ENCODE measurements around the gene CRY2. TPM values are rescaled to one million over a fixed set of nuclear protein-coding genes. Genes with fewer than 3 reads are reported as not detected.

Gene CRY2
- total RNA-seq, 2 donors from 2014 or later, result 14.0 to 31.4 TPM

- Mint-ChIP-seq H3K9me3 (no peaks in the 10 kb centered on the region), H3K27ac (no peak overlapping the region), H3K36me3 (peaks cover 0 to 5% of the 10 kb centered on the region in 2 donors)
- ATAC-seq (no peak), DNase-seq (ENCODE audit: low spot score in 2 of 2) (no peak)
These were observed 34.6 kb downstream of the CRY2 start for GRCh38 chr11:45881708-45882368.

- Mint-ChIP-seq H3K36me3 (peaks cover 0 to 5% of the 10 kb centered on the region in 2 donors), H3K27ac (peak overlapping the region in 1 of 2 donors; percentile 21), H3K9me3 (no peaks in the 10 kb centered on the region)
- DNase-seq (ENCODE audit: low spot score in 2 of 2), result no peak
- ATAC-seq, result no peak
These were observed 37.4 kb downstream of the CRY2 start for GRCh38 chr11:45884596-45885185.

GRCh38 chr11:45885274-45885920, 38.1 kb downstream of the CRY2 start, which contains the start of gene MAPK8IP1:
TSS of gene MAPK8IP1 (plus strand) at chr11:45885651. CDS start at chr11:45885821, 170 bp downstream.
- H3K9me3 Mint-ChIP-seq, result no peaks in the 10 kb centered on the region
- ATAC-seq (peak; percentile 74 to 85), DNase-seq (ENCODE audit: low spot score in 2 of 2) (peak in 1 of 2 donors; percentile 70)
- H3K27ac Mint-ChIP-seq, result peak within 1 kb of the TSS in 1 of 2 donors; percentile 21
- peaks cover 0 to 4% of the 10 kb centered on the region in 2 donors for H3K36me3 Mint-ChIP-seq

GRCh38 chr11:45885921-45886721, 38.8 kb downstream of the CRY2 start:
- ATAC-seq, result no peak

GRCh38 chr11:45886816-45887520, 39.7 kb downstream of the CRY2 start:
- H3K36me3 Mint-ChIP-seq, result no peaks in the 10 kb centered on the region
- peak overlapping the region in 1 of 2 donors; percentile 40 for H3K27ac Mint-ChIP-seq
- DNase-seq (ENCODE audit: low spot score in 2 of 2), result no peak
- no peaks in the 10 kb centered on the region for H3K9me3 Mint-ChIP-seq
- no peak for ATAC-seq

More at GRCh38 chr11:45885921-45886721, 38.8 kb downstream of the CRY2 start:
- Mint-ChIP-seq H3K9me3 (no peaks in the 10 kb centered on the region), H3K36me3 (no peaks in the 10 kb centered on the region), H3K27ac (no peak overlapping the region)
- no peak for DNase-seq (ENCODE audit: low spot score in 2 of 2)

- Mint-ChIP-seq H3K27ac (no peak overlapping the region), H3K36me3 (no peaks in the 10 kb centered on the region), H3K9me3 (no peaks in the 10 kb centered on the region)
- no peak for DNase-seq (ENCODE audit: low spot score in 2 of 2)
- no peak for ATAC-seq
These were observed 40.3 kb downstream of the CRY2 start for GRCh38 chr11:45887587-45887986.

GRCh38 chr11:45889555-45889954, 42.3 kb downstream of the CRY2 start:
- no peaks in the 10 kb centered on the region for H3K9me3 Mint-ChIP-seq
- no peaks in the 10 kb centered on the region for H3K36me3 Mint-ChIP-seq
- DNase-seq (ENCODE audit: low spot score in 2 of 2) (no peak), ATAC-seq (no peak)
- H3K27ac Mint-ChIP-seq, result peak overlapping the region in 1 of 2 donors; percentile 50

- H3K9me3 Mint-ChIP-seq, result no peaks in the 10 kb centered on the region
- DNase-seq (ENCODE audit: low spot score in 2 of 2) (no peak), ATAC-seq (no peak)
- H3K27ac Mint-ChIP-seq, result no peak overlapping the region
- no peaks in the 10 kb centered on the region for H3K36me3 Mint-ChIP-seq
These were observed 42.7 kb downstream of the CRY2 start for GRCh38 chr11:45889966-45890365.

GRCh38 chr11:45890886-45891550, 43.7 kb downstream of the CRY2 start:
- H3K36me3 Mint-ChIP-seq, result no peaks in the 10 kb centered on the region
- DNase-seq (ENCODE audit: low spot score in 2 of 2) (no peak), ATAC-seq (no peak)
- no peak overlapping the region for H3K27ac Mint-ChIP-seq
- no peaks in the 10 kb centered on the region for H3K9me3 Mint-ChIP-seq

- Mint-ChIP-seq H3K36me3 (no peaks in the 10 kb centered on the region), H3K27ac (no peak overlapping the region), H3K9me3 (no peaks in the 10 kb centered on the region)
- ATAC-seq (no peak), DNase-seq (ENCODE audit: low spot score in 2 of 2) (no peak)
These were observed 45.6 kb downstream of the CRY2 start for GRCh38 chr11:45892856-45893255.

GRCh38 chr11:45894555-45895247, 47.4 kb downstream of the CRY2 start:
- no peak overlapping the region for H3K27ac Mint-ChIP-seq
- H3K36me3 Mint-ChIP-seq, result no peaks in the 10 kb centered on the region
- DNase-seq (ENCODE audit: low spot score in 2 of 2), result no peak
- no peak for ATAC-seq
- no peaks in the 10 kb centered on the region for H3K9me3 Mint-ChIP-seq

- Mint-ChIP-seq H3K27ac (no peak overlapping the region), H3K36me3 (no peaks in the 10 kb centered on the region), H3K9me3 (no peaks in the 10 kb centered on the region)
- ATAC-seq (no peak), DNase-seq (ENCODE audit: low spot score in 2 of 2) (peak in 1 of 2 donors; percentile 50)
These were observed 48.4 kb downstream of the CRY2 start for GRCh38 chr11:45895553-45896259.

- H3K36me3 Mint-ChIP-seq, result no peaks in the 10 kb centered on the region
- DNase-seq (ENCODE audit: low spot score in 2 of 2), result peak in 1 of 2 donors; percentile 47
- no peaks in the 10 kb centered on the region for H3K9me3 Mint-ChIP-seq
- H3K27ac Mint-ChIP-seq, result no peak overlapping the region
- no peak for ATAC-seq
These were observed 49.2 kb downstream of the CRY2 start for GRCh38 chr11:45896422-45896984.

- Mint-ChIP-seq H3K27ac (no peak overlapping the region), H3K36me3 (no peaks in the 10 kb centered on the region), H3K9me3 (no peaks in the 10 kb centered on the region)
- ATAC-seq (no peak), DNase-seq (ENCODE audit: low spot score in 2 of 2) (peak in 1 of 2 donors; percentile 54)
These were observed 50.3 kb downstream of the CRY2 start for GRCh38 chr11:45897556-45897955.

GRCh38 chr11:45899086-45899447, 51.8 kb downstream of the CRY2 start:
- Mint-ChIP-seq H3K9me3 (no peaks in the 10 kb centered on the region), H3K36me3 (no peaks in the 10 kb centered on the region), H3K27ac (no peak overlapping the region)
- DNase-seq (ENCODE audit: low spot score in 2 of 2) (no peak), ATAC-seq (no peak)
